Nephron (organoid): ENCODE data around the gene CCDC70.

Source experiments
- H3K27ac Mint-ChIP-seq, 3 experiments: 2 replicates each; pipeline ENCODE4 v1.8.0; 2020; ENCODE audit warnings: mixed read lengths in 3 of 3, mild to moderate bottlenecking in 2 of 3, moderate library complexity in 1 of 3
- H3K27me3 Mint-ChIP-seq: 2 replicates; pipeline ENCODE4 v1.8.0; 2021; ENCODE audit warnings: low read depth, mild to moderate bottlenecking, moderate library complexity, mixed read lengths
- H3K36me3 Mint-ChIP-seq: 2 replicates; pipeline ENCODE4 v1.8.0; 2020; ENCODE audit warnings: low read depth, mixed read lengths
- H3K4me1 Mint-ChIP-seq: 2 replicates; pipeline ENCODE4 v1.8.0; 2020; ENCODE audit warnings: mixed read lengths
- H3K4me3 Mint-ChIP-seq, 3 experiments: 2 replicates each; pipeline ENCODE4 v1.8.0; 2020; ENCODE audit warnings: mild to moderate bottlenecking in 3 of 3, mixed read lengths in 3 of 3, moderate library complexity in 2 of 3
- H3K9me3 Mint-ChIP-seq: 2 replicates; pipeline ENCODE4 v1.8.0; 2020; ENCODE audit warnings: mixed read lengths
- TF ChIP-seq, protein P1 (sequence below), 3 experiments: fragments of 200-600 bp; sonication (generic); IDR thresholded peaks; one replicate each; pipeline ENCODE4 v1.5.0; 2021; ENCODE audit warnings: antibody characterized with exemption in 3 of 3; ENCODE audit not compliant: unreplicated experiment in 3 of 3

Gene CCDC70

DNA sequence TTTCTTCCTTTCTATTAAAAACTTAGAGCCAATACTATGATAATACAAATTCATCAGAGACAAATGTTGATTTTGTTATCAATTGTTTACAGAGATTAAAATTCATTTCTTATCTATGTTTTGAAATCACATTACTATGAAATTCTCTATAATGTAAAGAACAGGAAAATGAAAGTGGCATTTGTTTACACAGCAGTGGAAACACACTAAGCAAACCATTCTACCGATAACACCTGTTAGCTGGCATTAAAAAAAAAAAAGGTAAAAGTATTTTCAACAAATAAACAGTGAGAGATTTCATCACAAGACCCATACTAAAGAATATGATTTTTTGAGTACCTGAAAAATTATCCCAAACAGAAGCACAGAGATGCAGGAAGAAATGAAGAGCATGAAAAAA lies 4.8 kb upstream of the CCDC70 start:
- TF ChIP-seq, protein P1, sequence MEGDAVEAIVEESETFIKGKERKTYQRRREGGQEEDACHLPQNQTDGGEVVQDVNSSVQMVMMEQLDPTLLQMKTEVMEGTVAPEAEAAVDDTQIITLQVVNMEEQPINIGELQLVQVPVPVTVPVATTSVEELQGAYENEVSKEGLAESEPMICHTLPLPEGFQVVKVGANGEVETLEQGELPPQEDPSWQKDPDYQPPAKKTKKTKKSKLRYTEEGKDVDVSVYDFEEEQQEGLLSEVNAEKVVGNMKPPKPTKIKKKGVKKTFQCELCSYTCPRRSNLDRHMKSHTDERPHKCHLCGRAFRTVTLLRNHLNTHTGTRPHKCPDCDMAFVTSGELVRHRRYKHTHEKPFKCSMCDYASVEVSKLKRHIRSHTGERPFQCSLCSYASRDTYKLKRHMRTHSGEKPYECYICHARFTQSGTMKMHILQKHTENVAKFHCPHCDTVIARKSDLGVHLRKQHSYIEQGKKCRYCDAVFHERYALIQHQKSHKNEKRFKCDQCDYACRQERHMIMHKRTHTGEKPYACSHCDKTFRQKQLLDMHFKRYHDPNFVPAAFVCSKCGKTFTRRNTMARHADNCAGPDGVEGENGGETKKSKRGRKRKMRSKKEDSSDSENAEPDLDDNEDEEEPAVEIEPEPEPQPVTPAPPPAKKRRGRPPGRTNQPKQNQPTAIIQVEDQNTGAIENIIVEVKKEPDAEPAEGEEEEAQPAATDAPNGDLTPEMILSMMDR (IDR thresholded peaks at IDR 0.05; ENCODE audit: unreplicated experiment in 3 of 3) = no peak
- Mint-ChIP-seq H3K27ac (no peak overlapping the region), H3K27me3 (peaks cover 8% of the 10 kb centered on the region), H3K4me1 (no peaks in the 10 kb centered on the region), H3K36me3 (no peaks in the 10 kb centered on the region), H3K4me3 (no peak overlapping the region), H3K9me3 (peaks cover 6% of the 10 kb centered on the region)

DNA sequence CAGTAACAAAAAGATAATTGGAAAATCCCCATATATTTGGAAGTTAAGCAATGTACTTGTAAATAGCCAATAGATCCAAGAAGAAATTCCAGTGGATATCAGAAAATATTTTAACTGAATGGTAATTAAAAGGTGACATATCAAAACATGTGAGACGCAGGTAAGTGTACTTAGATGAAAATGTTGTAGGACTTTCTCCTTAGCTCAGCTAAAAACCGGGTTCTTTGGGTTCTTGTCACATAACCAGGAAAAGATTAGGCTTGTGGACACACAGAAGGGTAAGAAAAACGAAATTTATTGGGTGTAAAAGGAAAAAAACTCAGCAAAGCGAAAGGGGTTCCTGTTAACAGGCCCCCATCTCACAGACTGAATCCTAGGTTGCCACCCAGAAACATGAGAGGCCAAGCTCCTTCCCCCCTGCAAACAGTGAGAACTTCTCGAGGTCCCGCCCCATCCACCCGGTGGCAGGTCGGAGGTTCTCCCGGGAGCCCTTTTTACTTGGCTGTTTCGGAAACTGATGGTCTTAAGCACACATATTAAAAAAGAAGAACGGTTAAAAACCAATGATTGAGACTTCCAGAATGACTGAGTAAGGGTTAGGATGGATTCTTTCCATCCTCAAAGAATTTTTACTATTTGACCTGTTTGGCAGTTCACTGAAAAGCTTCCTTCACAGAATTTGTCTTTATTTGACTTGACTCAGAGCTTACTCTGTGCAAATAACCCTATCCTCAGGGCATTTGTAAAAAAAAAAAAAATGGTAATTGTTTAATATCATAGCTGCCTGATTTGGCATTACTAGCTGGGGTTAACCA lies 3.1 kb upstream of the CCDC70 start:
- Mint-ChIP-seq H3K36me3 (no peaks in the 10 kb centered on the region), H3K9me3 (peaks cover 6% of the 10 kb centered on the region), H3K4me3 (no peak overlapping the region), H3K27ac (no peak overlapping the region), H3K4me1 (no peaks in the 10 kb centered on the region), H3K27me3 (peaks cover 8% of the 10 kb centered on the region)
- TF ChIP-seq, protein P1 (IDR thresholded peaks at IDR 0.05; ENCODE audit: unreplicated experiment in 3 of 3) = no peak

DNA sequence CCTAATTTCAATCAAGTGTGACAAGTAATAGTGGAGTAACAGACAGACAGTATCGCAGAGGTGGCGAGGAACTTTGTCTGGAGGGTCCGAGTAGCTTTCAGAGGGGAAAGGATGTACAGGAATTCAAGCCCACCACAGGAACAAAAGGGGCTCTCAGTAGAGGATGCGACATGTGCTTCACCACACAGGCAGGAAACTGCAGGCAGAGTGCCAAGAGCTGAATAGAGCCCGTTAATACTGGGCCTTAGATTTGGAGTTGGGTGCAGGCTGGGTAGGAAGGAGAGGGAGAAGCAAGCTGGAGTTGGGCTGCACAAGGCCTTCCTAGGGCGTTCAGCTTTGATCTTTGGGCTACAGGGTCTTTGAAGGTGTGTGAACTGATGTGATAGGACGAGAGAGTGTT lies 1.2 kb downstream of the CCDC70 start:
- Mint-ChIP-seq H3K27me3 (peaks cover 14% of the 10 kb centered on the region), H3K9me3 (no peaks in the 10 kb centered on the region), H3K4me3 (no peak overlapping the region), H3K27ac (no peak overlapping the region), H3K4me1 (no peaks in the 10 kb centered on the region), H3K36me3 (no peaks in the 10 kb centered on the region)
- TF ChIP-seq, protein P1 (IDR thresholded peaks at IDR 0.05; ENCODE audit: unreplicated experiment in 3 of 3) = no peak

DNA sequence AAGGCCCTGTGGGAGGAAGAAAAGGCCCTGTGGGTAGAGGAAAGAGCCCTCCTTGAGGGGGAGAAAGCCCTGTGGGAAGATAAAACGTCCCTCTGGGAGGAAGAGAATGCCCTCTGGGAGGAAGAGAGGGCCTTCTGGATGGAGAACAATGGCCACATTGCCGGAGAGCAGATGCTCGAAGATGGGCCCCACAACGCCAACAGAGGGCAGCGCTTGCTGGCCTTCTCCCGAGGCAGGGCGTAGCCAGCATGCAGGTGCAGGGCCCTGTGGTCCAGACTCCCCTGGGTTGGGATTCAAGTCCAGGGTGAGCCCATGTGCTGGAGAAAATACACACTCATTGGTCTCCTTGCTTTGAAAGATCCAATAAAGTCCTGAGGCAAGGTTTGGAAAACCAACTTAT lies 4.1 kb downstream of the CCDC70 start:
- TF ChIP-seq, protein P1 (IDR thresholded peaks at IDR 0.05; ENCODE audit: unreplicated experiment in 3 of 3) = no peak
- H3K4me3 Mint-ChIP-seq = no peak overlapping the region
- no peak overlapping the region for H3K27ac Mint-ChIP-seq
- H3K4me1 Mint-ChIP-seq = no peaks in the 10 kb centered on the region
- H3K9me3 Mint-ChIP-seq = no peaks in the 10 kb centered on the region
- peaks cover 6% of the 10 kb centered on the region for H3K27me3 Mint-ChIP-seq
- no peaks in the 10 kb centered on the region for H3K36me3 Mint-ChIP-seq

DNA sequence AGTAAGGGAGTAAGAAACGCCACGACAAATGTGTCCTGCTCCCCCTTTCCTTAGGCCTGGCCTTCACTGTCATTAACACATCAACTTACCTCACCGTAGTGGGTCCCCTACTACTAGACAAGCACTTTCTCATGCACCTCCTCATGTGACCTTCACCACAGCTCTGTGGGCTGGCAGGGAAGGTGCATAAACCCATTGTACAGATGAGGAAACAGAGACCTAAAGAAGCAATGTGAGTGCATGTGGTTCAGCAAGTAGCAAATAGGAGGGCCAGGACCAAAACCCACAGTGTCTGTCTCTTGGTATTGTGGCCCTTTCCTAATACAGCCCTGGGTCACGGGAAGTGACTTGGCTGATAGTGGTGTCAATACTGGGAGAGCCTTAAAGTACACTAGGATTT lies 5.3 kb downstream of the CCDC70 start:
- Mint-ChIP-seq H3K4me1 (peaks cover 5% of the 10 kb centered on the region), H3K27ac (no peak overlapping the region), H3K9me3 (no peaks in the 10 kb centered on the region), H3K36me3 (no peaks in the 10 kb centered on the region), H3K27me3 (peaks cover 6% of the 10 kb centered on the region), H3K4me3 (no peak overlapping the region)
- TF ChIP-seq, protein P1 (IDR thresholded peaks at IDR 0.05; ENCODE audit: unreplicated experiment in 3 of 3) = no peak

DNA sequence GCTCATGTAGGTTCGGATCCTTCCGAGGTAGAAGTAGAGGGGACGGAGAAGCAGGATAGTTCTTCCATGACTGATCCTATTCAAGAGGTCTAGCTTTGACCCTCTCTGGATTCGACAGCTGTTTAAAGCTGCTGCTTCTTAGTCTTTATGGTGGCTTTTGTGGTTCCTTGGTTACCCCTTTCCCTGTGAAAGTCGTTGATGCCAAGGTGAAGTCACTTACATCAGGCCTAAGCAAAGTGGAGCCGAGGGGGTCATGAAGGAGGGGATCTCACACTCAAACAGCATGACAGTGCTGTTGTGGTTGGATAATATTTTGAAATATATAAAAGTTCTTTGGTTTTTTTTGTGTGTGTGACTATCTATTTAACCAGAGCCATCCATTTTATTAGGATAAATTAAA lies 8.1 kb downstream of the CCDC70 start:
- Mint-ChIP-seq H3K36me3 (no peaks in the 10 kb centered on the region), H3K27ac (no peak overlapping the region), H3K27me3 (peaks cover 11% of the 10 kb centered on the region), H3K9me3 (no peaks in the 10 kb centered on the region), H3K4me3 (no peak overlapping the region), H3K4me1 (peaks cover 11% of the 10 kb centered on the region)
- TF ChIP-seq, protein P1 (IDR thresholded peaks at IDR 0.05; ENCODE audit: unreplicated experiment in 3 of 3) = no peak
